GM12801 (cell line): ENCODE results near the gene DEFB131B.

Experiments used
- CTCF ChIP-seq: IDR thresholded peaks from one replicate; pipeline ENCODE4 v1.5.1; 2011; ENCODE audit warnings: control low read depth; ENCODE audit not compliant: insufficient read length; ENCODE audit errors: extremely low read depth

The DEFB131B gene

GRCh38 chr11:71917646-71918140 lies 39.4 kb downstream of the DEFB131B start:
- TF ChIP-seq CTCF = no peak

GRCh38 chr11:71927820-71928736 lies 49.8 kb downstream of the DEFB131B start, which contains the start of gene XNDC1N:
Gene XNDC1N, minus strand, starts transcription at chr11:71928594. Its CDS starts 5,241 bp downstream, at chr11:71923353.
- no peak for TF ChIP-seq CTCF

- TF ChIP-seq CTCF = no peak
These were observed 50.6 kb downstream of the DEFB131B start, which contains the start of gene RNF121 for GRCh38 chr11:71928737-71929443. Gene RNF121, plus strand, starts transcription at chr11:71929046. Its CDS starts 16 bp downstream, at chr11:71929062.

GRCh38 chr11:71929491-71929890 lies 51.2 kb downstream of the DEFB131B start:
- no peak for TF ChIP-seq CTCF

GRCh38 chr11:71930556-71931244 lies 52.4 kb downstream of the DEFB131B start:
- TF ChIP-seq CTCF = no peak

- TF ChIP-seq CTCF = no peak
These were observed 53.0 kb downstream of the DEFB131B start for GRCh38 chr11:71931245-71931602.
